Endometrial microvascular endothelial cells (primary cell): ENCODE results near the gene OPA3. TPM values are rescaled to one million over a fixed set of nuclear protein-coding genes. Genes with fewer than 3 reads are reported as not detected.

ENCODE experiments used
- in situ Hi-C: cut with HindIII; loops from 2 replicates; pipeline ENCODE4 v1.10.0; 2017; ENCODE audit warnings: low sequenced_read_pairs, low pct_unique_long_range_greater_than_20kb; ENCODE audit errors: inconsistent ontology term
- total RNA-seq: library from RNA; depleted of rRNA; stranded (reverse); fragments of >200 nt; gene quantifications from one replicate; pipeline ENCODE4 v1.2.3, GENCODE V29; 2015; ENCODE audit errors: inconsistent ontology term

Gene OPA3
- total RNA-seq, 1 donor from 2014 or later: 10.6 TPM

DNA sequence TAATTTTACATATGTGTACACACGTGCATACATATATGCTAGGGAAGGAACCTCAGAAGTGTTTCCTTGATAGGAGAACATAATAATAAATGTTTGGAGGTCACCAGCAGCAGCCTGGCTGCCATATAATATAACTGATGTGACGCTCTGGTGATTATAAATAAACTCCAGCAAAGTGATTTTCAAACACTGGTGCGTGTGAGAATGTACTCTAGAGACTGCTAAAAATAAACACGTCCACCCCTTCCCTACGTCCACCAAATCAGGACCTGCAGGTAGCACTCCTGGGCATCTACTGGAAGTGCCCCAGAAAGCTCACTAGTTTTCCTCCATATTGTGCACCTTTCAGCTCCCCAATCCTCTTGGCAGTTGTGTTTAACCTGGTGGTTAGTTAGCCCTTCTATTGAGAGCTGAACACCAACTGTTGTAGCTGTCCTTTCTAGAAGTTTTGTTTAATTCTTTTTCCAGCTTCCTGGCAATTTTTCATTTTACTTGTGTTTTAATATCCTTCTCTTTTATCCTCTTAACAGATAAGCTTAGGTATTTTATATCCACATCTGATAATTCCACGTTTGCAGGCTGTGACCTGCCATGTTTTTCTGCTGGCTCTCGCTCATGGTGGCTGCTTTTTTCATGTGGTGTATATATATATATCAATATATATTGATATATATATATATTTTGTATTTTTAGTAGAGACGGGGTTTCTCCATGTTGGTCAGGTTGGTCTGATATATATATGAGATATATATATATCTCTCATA lies 13.0 kb downstream of the OPA3 start:
- in situ Hi-C loops: no loop called here

DNA sequence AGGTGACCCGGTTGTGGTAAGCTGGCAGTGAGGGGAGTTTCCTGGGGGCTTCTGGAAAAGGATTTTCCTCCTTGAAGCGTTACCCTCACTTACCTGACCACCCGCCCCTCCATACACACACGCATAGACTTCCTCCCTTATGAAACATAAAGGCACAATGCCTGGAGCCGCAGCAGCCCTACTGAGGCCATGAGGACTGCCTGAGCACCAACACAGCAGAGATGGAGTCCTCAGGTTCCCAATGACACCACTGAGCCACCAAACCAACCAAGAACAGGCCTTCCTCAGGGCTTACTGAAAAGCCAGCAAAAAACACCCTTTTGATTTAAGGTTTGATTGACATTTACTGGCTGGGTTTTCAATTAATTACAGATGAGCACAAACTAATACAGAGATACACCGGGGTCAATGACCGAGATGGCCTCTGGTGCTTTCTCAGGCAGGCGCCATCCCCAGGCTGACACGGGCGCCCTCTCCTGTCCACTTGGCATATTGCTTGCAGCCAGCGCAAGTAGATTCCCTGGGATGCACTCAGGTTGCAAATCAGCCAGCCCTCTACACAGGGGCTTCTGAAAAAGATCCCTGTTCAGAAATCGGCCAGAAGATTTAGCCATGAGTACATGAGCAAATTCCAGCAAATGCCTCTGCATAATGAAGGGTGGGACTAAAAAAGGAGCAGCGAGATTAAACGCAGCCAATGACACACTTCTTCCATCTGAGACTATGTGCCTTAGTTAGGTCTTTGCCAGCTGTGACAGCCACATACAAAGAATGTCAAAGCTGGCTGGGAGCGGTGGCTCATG lies 14.8 kb downstream of the OPA3 start:
- in situ Hi-C loops: no loop called here

DNA sequence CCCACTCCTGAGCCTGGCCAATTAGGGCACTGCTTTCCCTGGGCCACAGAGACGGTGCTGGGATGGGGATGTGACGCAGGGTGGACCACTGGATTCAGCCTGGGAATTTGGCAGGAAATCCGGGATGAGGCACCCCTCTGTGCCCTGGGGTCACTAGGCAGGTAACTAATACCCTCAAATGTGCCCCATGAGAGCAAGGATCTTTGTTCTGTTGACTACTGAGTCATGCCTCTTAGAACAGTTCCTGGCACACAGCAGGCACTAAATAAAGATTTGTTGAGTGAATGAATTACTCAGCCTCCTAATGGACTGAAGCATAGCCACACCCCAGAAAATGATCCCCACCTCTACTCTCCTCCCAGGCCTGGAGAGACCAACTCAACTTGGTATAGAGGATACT lies 15.9 kb downstream of the OPA3 start:
- in situ Hi-C loops: no loop called here

DNA sequence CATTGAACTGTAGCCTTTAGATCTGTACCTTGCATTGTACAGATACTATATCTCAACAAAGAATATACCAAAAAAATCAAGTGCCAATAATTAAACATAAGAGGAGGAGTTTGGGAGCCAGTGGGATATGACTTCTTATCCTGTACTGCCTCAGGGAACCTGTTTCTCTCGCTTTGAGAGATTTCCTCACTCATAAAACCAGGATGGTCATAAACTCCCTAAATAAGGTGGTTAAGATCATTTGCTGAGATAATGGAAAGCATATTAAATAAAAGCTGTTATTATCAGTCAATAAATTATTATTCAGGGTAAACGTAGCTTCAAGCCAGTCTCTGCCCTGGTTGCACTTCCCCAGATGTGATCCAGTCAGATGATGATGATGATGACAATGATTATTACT lies 17.0 kb downstream of the OPA3 start:
- in situ Hi-C loops: no loop called here

DNA sequence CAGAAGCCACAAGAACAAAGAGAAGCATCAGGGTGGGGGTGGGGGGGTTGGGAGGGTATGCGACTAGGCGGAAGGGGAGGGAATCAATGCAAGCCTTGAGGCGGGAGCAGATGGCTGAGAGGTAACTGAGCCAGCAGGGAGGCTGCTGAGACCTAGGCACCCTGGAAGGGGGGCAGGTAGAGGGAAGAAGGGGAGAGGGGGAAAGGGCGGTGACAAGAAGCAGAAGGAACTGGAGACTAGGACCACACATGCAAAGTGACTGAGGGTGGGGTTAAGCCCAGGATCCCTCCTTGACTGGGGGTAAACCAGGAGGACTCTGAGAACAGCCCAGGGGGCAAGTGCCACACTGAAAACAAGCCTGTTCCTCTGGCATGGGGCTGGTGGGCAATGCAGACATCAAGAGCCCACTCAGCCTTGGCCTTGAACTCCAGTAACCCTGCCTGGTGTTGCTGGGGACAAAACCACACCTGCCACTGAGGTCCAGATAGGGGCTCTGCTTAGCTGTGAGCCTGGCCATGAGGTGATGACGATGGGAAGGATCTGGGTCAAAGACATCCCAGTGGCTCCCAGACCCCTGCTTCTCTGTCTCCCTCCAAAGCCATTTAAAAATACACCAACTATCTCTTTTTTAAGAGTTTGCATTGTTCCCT lies 20.3 kb downstream of the OPA3 start:
- in situ Hi-C loops: no loop called here

DNA sequence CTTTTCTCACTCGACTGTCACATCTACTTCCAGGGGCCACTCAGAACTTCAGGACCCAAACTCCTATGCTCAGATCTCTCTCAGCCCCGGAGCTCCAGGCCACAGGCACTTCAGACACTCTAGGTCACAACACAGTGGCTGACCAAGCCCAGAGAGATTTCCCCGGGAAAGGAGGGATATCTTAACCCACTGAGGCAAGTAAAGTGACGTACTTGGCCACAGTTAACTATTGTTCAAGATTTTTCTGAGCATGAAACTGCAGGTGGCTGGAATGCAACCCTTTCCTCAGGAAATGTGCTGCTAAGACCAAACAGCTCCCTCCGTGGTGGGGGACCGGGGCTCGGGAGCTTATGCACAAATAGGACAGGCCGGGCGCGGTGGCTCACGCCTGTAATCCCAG lies 23.9 kb downstream of the OPA3 start:
- in situ Hi-C loops: no loop called here

DNA sequence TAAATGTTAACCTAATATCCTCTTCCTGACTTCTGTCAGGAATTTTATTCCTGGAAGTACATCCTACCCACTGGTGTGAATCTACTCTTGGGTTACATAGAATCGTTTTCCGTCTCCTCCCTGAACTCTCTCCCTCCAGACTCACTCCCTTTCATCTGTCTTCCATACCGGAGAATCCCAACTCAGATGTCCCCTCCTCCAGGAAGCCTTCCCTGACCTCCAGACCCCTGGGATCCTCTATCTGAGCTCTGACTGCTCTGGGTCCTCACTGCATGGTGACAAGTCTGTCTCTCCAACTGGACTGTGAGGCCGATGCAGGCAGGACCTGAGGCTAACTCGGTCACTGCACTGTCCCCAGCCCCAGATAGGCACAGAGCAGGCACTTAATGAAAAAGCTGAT lies 24.6 kb downstream of the OPA3 start:
- in situ Hi-C loops: no loop called here

DNA sequence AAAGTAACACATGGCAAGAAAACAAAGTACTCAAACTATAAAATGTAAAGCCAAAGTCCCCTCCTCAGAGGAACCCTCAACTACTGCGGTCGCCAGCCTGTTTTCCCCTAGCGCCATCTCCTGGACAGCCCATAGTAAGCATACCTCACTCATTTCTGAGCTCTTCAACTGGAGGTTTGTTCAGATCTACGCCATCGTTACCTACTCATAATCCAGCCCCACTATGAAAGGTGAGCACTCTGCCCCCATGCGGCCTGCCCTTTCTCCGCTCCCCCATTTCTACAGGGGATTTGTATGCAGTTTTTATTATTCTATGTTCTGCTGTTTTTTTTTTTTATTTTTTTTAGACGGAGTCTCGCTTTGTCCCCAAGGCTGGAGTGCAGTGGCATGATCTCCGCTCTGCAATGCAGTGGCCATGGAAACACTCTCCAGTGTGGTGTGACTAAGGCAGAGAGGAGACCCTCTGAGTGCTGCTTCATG lies 26.2 kb downstream of the OPA3 start:
- in situ Hi-C loops: no loop called here

DNA sequence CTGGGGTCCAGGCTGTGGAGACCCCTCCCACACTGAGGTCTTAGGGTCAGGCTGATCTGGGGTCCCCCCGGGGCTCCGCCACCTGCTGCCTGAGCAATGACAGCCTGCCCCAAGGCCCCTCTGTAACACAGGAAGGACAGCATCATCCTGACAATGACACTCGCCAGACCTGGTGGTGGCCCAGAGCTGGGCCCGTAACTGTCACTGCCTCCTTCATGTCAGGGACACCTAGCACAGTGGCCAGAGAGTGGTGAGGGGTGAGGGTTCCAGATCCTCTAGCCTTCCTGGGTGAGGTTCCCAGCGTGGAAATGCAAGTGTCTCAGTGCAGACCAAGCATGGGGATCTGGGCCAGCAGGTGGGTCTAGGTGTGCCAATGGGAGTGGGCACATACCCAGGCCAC lies 27.8 kb downstream of the OPA3 start:
- in situ Hi-C loops: no loop called here

DNA sequence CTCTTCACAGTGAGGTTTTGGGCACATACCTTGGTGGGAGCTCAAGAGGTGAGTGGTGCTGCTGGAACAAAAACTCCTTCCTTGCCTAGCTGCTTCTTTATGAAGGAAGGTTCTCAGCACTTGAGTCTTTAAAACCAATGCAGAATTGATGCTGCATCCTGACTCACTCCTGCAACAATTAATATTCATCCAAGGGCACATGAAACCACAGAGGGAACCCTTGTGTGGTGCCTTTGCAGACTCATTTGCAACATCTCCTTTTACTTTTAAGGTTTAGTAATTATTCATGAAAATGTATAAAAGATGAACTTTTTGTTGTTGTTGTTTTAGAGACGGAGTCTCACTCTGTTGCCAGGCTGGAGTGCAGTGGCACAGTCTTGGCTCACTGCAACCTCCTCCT lies 30.1 kb downstream of the OPA3 start:
- in situ Hi-C loops: no loop called here

DNA sequence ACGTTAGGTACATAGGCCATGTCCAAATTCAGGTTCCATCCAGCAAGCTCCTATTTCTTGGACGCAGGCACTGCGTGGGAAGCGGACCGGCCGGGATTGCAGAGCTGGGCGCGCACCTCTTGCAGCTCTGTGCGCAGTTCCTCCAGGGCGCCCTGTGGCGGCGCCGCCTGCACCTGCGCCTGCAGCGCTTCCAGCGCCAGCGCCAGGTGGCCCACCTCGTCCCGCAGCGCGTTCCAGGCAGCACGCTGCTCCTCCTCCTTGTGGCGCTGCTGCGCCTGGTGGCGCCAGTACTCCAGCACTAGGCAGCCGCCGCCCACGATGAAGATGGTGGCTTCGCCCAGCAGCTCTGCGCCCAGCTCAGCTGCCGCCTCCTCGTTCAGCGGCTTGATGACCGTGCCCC lies 31.1 kb downstream of the OPA3 start:
- in situ Hi-C loops: no loop called here

DNA sequence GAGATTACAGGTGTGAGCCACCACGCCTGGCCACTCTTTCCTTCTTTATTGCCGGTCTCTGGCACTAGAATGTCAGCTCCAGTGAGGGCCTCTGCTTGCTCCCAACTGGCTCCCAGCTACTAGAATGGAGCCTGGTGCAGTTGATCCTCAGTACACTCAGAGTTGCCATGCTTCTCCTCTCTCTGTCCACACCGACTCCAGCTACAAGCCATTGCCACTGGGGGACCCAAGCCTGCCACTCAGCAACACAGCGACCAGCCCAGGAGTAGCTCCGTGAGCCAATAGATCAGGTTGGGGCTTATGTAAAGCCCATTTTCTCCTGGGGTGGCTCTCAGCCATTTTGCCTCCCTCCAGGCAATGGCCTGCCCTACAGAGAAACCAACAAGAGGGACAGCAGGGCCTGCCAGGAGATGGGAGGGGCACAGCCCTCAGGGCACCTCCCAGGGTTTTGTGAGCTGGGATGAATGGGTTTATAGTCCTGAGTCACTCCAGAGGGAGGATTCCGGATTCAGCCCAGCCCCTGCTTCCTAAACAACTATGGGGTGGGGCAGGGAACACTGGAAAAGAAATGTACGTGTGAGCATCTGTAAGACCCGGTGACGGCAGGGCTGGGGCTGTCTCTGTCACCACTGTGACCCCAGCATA lies 36.5 kb downstream of the OPA3 start:
- in situ Hi-C loops: no loop called here

DNA sequence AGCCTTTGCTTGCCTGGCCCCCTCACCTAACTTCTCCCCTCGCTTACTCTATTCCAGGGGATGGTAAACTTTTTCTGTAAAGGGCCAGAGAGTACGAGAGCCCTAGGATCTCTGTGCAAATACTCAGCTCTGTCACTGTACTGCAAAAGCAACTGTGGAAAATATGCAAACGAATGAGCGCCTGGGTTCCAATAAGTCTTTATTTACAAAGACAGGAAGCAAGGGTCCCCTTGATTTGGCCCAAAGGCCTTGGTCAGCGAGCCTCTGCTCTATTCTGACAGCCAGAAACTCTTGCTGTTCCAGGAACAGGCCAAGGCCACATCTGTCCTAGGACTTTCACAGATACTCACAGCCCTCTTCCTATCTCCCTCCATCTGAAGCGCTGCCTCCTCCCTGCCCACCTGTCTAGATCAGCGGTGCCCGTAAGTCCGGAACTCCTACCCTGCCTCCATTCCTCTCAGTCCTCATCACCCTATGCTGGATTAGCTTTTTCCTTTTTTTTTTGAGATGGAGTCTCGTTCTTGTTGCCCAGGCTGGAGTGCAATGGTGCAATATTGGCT lies 37.3 kb downstream of the OPA3 start:
- in situ Hi-C loops: no loop called here

DNA sequence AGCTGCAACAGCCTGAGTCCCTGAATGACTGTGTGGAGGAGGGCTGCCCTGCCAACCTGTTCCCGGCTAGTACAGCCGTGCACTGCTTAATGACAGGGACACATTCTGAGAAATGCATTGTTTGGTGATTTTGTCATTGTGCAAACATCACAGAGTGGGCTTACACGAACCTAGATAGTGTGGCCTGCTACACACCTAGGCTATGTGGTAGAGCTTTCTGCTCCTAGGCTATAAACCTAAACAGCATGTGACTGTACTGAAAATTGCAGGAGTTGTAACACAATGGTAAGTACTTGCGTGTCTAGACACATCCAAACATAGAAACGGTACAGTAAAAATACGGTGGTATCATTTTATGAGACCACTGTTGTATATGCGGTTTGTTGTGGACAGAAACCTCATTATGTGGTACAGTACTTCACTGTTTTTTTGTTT lies 42.4 kb downstream of the OPA3 start:
- in situ Hi-C loops: no loop called here

DNA sequence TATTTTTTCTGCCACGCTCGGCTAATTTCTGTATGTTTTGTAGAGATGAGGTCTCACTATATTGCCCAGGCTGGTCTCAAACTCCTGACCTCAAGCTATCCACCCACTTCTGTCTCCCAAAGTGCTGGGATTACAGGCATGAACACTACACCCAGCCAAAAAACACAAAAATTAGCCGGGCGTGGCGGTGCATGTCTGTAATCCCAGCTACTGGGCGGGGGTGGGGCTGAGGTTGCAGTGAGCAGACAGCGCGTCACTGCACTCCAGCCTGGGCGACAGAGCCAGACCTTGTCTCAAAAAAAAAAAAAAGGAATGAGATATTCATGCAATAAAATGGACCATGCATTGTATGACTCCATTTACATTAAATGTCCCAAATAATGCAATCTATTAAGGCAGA lies 45.1 kb downstream of the OPA3 start:
- in situ Hi-C loops: no loop called here

DNA sequence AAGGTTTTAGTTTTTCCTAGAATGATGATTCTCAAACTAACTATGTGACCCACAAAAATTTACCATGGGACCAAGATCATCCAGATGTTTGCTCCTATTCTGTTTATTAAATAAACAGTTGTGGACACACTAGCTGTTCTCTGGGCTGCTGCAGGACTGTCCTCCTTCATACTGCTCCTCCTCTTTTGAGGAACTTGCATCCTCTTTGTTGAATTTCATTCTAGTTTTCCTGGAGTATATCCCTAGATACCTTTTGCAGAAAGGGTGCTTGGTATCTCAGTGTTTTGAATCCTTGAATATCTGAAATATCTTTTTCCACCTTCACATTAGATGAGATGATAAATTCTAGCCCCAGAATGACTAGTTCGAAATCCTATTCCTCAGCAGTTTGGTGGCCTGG lies 53.3 kb downstream of the OPA3 start:
- in situ Hi-C loops: no loop called here

DNA sequence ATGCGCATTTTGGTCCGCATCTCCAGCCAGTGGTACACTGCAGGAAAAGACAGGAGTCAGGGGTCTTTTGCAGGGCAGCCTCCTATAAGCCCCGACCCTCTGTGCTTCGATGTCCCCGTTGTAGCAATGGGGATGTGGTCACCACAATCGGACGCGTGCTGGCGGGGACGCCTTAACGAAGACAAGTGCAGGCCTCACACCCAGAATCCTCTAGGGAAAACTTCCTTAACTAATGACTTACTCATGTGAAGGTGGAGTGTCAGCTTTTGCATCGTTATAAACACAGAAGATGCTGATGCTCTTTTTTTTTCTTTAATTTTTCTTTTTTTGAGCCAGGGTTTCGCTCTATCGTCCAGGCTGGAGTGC lies 55.2 kb downstream of the OPA3 start:
- in situ Hi-C loops: no loop called here

DNA sequence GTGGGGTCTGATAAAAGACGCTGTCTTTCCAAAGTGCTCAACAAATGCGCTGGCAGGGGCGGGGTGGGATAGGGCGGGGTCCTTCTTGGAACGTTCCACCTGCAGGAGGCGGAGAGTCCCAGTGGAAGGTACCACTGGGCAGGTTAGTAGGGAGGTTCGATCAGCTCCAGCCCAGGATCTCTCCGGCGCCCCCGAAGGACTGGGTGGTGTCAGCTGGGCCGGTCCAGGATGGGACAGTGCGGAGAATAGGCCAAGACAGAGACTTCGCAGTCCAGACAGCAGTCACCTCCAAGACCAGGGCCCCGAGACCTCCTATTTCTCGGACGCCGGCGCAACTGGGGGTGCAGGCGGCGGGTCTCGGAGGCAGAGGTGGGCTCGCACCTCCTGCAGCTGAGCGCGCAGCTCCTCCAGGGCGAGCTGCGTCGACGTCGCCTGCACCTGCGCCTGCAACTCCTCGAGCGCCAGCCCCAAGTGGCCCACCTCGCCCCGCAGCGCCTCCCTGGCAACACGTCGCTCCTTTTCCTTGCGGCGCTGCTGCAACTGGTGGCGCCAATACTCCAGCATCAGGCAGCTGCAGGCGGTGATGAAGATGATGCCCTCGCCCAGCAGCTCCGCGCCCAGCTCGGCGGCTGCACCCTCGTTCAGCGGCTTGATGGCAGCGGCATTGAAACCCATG lies 55.7 kb downstream of the OPA3 start:
- in situ Hi-C loops: no loop called here
